Measurements from ENCODE around the gene ARID1B. TPM values are rescaled to one million over a fixed set of nuclear protein-coding genes. Genes with fewer than 3 reads are reported as not detected.

The ARID1B gene
- total RNA-seq, 2 donors from 2014 or later, result 69.0 to 85.4 TPM

DNA sequence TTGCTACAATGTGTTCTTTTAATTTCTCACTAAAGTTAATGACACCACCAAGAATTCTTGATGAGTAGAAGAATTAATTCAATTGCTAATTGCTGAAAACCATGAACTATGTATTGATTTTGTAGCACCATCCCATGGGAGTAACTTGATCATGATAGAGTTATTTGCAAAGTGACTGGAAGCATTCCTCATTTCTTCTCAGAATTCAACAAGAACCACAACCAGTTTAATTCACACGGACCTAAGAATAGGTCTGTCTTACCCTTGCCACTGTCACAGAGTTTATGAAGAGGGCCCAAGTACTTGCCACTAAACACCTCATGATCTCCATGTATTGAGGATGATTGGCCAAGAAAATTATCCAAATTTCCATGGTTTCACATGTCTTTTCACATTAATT lies 324.0 kb downstream of the ARID1B start:
- no peak for ATAC-seq
- intact Hi-C loops (cut with DNase I, micrococcal nuclease), result no loop called here
- no peak for DNase-seq

- DNase-seq, result no peak
- ATAC-seq, result no peak
- intact Hi-C loops (cut with DNase I, micrococcal nuclease), result no loop called here
Observed at GRCh38 chr6:157104803-157105202, 327.6 kb downstream of the ARID1B start.

- ATAC-seq, result no peak
- intact Hi-C loops (cut with DNase I, micrococcal nuclease), result no loop called here
Observed at GRCh38 chr6:157106487-157106886, 329.3 kb downstream of the ARID1B start.

GRCh38 chr6:157107571-157107914 lies 330.4 kb downstream of the ARID1B start:
- no peak for ATAC-seq
- intact Hi-C loops (cut with DNase I, micrococcal nuclease), result no loop called here
- DNase-seq, result no peak

More at GRCh38 chr6:157106487-157106886, 329.3 kb downstream of the ARID1B start:
- DNase-seq, result no peak

DNA sequence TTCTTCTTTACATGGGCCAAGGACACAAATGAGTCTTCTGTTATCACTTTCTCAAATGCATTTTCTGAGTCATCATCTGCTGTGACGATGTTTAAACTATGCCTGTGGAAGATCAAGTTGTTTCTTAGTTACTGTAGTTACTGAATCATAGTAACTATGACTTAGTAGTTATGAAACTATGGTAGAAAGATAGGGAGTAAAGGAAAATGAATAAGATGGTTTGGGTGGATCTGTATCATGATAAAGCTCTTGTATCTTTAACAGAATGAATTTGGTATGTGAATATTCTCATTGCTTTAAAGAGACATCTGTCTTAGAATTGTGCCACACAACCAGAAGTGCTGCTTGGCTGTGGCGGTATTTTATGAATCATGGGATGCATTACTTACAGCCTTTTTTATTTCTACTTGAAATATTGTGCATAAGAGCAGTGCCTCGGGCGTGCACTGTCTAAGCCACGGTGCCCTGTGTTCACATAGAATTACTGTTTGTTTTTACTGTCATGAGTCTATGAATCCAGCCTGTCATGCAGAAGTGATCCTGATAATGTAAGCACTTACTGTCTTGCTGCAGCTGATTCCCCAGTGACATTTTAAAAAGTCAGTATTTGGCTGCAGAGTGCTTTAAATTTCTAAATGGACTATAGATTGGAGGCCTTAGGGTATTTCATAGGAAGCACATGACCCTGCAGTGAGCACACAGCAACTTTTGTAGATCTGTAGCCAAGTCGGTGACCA lies 330.9 kb downstream of the ARID1B start:
- intact Hi-C loops (cut with DNase I, micrococcal nuclease), result no loop called here
- DNase-seq (no peak), ATAC-seq (peak; percentile 46)

DNA sequence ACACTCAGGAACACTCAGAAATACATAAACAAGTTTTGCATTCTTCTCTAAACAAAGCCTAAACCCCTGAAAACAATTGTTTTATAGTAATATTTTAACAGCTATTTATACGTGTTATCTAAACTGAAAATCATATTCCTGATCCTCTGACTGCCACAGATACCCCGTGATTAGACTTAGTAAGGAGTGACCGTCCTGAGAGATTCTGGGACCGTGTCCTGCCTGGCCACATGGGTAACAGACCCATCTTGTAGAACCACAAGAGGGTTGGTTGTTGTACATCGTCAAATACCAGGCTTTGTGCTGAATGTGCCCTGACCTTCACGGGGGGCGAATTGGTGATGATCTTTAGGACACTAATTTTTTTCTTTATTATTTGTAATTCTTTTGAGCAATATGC lies 331.7 kb downstream of the ARID1B start:
- intact Hi-C loops (cut with DNase I, micrococcal nuclease), result no loop called here
- no peak for DNase-seq
- no peak for ATAC-seq

GRCh38 chr6:157110607-157111006 lies 333.4 kb downstream of the ARID1B start:
- ATAC-seq (no peak), DNase-seq (no peak)
- intact Hi-C loops (cut with DNase I, micrococcal nuclease), result no loop called here

DNA sequence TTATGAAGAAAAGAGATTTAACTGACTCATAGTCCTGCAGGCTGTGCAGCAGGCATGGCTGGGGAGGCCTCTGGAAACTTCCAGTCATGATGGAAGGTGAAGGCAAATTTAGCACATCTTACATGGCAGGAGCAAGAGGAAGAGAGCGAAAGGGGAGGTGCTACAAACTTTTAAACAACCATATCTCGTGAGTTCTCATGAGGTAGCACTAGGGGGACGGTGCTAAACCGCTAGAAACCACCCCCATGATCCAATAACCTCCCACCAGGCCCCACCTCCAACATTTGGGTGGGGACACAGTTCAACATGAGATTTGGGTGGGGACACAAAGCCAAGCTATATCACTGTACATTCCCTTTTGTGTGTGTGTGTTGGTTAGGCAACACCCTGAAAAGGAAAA lies 336.2 kb downstream of the ARID1B start:
- ATAC-seq, result no peak
- no peak for DNase-seq
- intact Hi-C loops (cut with DNase I, micrococcal nuclease), result no loop called here

- DNase-seq (no peak), ATAC-seq (no peak)
- intact Hi-C loops (cut with DNase I, micrococcal nuclease), result no loop called here
Observed at GRCh38 chr6:157116426-157116825, 339.2 kb downstream of the ARID1B start.

GRCh38 chr6:157117431-157118095 lies 340.4 kb downstream of the ARID1B start:
- ATAC-seq, result no peak
- no peak for DNase-seq
- intact Hi-C loops (cut with DNase I, micrococcal nuclease), result no loop called here

DNA sequence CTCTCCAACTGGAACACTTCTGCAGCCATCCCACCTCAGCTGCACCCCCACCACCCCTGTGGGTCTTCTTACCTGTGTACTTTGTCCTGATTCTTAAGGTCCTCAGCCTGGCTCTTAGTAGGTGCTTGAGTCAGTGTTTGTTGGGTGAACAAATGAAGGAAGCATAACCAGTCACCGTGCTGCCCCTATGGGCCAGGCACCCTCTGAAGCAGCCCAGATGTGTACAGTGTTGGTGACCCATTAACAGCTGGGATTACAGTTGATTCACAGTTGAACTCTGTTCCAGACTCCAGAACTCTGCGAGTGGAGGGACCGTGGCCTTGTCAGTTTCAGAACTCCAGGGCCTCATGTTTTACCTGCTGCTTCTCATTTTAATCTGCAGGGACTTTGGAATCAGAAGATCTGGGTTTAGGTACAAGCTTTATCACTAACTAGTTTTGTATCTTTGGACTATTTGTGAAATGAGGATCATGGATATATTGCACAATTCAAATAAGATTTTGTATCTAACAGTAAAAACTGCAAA lies 342.4 kb downstream of the ARID1B start:
- ATAC-seq (no peak), DNase-seq (no peak)
- intact Hi-C loops (cut with DNase I, micrococcal nuclease), result no loop called here

GRCh38 chr6:157120534-157121232 lies 343.5 kb downstream of the ARID1B start:
- intact Hi-C loops (cut with DNase I, micrococcal nuclease), result no loop called here
- DNase-seq (no peak), ATAC-seq (no peak)

GRCh38 chr6:157121897-157122296 lies 344.7 kb downstream of the ARID1B start:
- intact Hi-C loops (cut with DNase I, micrococcal nuclease), result no loop called here
- ATAC-seq, result no peak
- no peak for DNase-seq

DNA sequence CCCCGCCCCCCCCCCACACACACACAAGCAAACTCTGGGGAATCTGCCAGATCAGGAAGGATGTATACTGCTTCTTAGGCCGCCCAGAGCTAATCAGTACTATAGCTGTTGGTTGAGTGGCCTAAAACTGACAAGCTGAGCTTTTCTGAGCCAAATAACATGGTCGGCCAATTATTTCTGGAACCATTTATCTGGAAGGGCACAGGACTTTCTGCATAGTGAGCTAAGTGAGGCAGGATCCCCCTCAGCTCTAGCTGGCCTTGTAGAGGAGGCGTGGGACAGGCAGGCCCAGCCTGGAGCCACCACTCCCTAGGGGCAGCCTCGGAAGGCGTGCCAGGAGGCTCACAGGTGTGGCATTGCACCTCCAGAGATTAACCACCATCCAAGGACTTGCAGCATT lies 346.1 kb downstream of the ARID1B start:
- DNase-seq (peak in 1 of 2 donors; percentile 20), ATAC-seq (peak; percentile 72)
- intact Hi-C loops (cut with DNase I, micrococcal nuclease), result no loop called here

DNA sequence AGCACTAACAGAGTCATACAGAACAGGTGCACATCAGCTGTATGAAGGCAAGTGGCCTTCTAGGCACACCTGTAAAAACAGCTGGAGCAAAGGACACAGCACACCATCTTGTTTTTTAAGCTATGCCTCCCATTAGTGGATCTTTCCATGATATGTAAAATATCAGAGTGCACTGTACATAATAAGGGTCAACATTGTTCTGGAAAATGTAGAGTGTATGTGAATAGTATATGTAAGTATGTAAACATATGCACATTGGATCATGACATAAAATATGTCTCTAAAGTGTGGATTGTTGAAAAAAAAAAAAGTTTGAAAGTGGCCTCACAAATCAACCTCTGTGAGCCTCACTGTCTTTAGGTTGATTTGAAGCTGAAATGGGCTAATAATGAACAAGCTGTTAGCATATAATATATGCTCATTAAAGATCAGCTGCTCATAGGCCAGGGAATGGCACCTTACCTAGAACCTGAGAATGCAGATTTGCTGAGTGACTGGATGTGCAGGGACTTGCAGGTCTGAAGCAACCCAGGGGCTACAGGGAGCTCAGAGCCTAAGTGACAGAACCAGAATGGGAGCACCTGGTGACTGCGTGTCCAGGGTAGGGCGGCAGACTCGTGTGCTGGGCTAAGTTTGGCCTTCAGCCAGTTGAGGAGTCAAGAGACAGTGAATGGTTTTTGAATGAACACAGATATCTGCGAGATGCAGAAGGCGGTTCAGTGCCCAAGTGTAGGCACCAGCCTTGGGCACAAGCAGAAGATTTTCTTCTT lies 347.5 kb downstream of the ARID1B start:
- intact Hi-C loops (cut with DNase I, micrococcal nuclease), result no loop called here
- ATAC-seq (no peak), DNase-seq (no peak)

DNA sequence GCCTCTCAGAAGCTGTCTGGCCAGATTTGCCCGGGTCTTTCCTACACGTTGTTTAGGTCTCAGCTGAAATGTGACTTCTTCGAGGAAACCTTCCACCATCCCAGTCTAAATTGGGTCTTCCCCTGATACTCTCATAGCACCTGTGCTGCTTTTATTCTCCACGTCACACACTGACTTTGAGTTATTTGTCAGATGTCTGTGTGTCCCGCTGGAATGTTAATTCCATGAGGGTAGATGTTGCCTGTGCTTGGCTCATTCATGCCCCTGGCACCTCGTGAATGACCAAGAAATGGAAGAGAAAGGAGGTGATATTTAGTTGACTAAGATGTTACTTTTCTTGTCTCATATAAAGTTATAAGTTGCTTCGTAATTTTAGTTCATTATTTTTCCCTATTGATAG lies 348.4 kb downstream of the ARID1B start:
- intact Hi-C loops (cut with DNase I, micrococcal nuclease), result no loop called here
- DNase-seq (no peak), ATAC-seq (no peak)

DNA sequence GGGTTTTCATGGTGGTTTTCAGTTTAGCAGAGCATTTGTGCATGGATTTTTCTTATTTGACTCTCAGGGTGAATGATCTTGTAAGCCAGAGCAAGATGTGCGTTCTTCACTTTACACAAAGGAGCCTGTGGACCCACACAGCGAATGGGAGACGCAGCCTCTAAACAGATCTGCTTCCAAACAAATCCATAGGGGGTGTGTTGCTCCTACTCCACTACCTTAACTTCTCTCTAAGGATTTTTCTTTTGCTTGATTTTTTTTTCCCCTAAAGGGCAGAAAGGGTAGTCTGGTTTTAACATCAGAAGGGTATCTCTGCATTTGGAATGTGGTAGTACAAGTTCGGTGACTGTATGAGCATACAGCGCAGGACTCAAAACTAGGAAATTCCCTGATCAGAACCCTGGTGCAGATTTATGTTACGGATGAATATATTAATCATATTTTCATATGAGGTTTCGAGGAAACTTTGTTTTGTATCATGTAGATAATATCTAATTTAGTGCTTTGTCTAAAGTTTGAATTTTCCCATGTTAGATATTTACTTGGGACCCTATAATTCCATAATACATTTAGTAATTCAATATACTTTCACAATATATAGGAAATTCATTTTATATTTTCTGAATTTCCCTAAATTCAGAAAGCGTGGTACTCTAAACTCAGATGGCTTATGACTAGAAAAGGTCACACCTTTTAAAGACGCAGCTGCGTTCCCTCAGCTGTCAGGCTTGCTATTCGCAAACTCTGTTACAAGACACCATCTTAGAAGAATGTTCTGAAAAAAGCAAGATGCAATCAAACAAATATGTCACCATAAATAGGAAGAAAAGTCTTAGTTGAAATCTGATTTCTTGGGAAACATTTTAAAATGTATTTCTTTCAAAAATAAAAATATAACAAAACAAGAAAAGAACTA lies 349.3 kb downstream of the ARID1B start:
- no peak for DNase-seq
- intact Hi-C loops (cut with DNase I, micrococcal nuclease), result no loop called here
- no peak for ATAC-seq

- intact Hi-C loops (cut with DNase I, micrococcal nuclease), result no loop called here
- ATAC-seq (peak; percentile 55), DNase-seq (no peak)
Observed at GRCh38 chr6:157128235-157128775, 351.1 kb downstream of the ARID1B start.
